KOPT-K1 (cell line): ENCODE data around the gene AMPD3.

Experiments
- H3K27ac ChIP-seq: fragments of 200-600 bp; sonication (generic); 2 replicates; pipeline ENCODE4 v1.5.1; 2016; ENCODE audit warnings: antibody characterized with exemption, mild to moderate bottlenecking, low read depth, low read length; ENCODE audit not compliant: poor library complexity, severe bottlenecking
- H3K36me3 ChIP-seq: fragments of 200-600 bp; sonication (generic); 2 replicates; pipeline ENCODE4 v1.5.1; 2017; ENCODE audit warnings: antibody characterized with exemption, mild to moderate bottlenecking, low read length, moderate library complexity; ENCODE audit not compliant: insufficient read depth
- H3K9me3 ChIP-seq: fragments of 200-600 bp; sonication (generic); 2 replicates; pipeline ENCODE4 v1.5.1; 2017; ENCODE audit warnings: antibody characterized with exemption, low read length, mild to moderate bottlenecking; ENCODE audit not compliant: insufficient read depth, poor library complexity, severe bottlenecking

AMPD3 gene

DNA sequence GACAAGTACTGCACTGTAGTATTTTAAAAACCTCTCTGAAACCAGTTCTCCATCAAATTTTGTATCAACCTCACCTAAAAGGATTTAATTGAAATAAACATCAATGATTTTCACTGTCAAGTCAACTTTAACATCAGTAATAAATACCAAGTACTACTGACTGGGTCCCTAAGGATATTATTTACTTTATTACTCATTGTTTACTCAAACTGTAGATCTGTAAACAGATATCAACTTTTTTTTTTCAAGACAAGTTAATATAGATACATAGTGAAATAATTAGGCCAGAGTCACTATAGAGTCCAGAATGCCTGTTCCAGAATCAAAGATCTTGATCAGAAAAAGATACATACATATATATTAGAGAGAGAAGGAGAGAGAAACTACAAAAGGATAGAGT, 84.3 kb downstream of the AMPD3 start:
- no peaks in the 10 kb centered on the region for H3K36me3 ChIP-seq
- no peak overlapping the region for H3K27ac ChIP-seq
- peaks cover 12% of the 10 kb centered on the region for H3K9me3 ChIP-seq

DNA sequence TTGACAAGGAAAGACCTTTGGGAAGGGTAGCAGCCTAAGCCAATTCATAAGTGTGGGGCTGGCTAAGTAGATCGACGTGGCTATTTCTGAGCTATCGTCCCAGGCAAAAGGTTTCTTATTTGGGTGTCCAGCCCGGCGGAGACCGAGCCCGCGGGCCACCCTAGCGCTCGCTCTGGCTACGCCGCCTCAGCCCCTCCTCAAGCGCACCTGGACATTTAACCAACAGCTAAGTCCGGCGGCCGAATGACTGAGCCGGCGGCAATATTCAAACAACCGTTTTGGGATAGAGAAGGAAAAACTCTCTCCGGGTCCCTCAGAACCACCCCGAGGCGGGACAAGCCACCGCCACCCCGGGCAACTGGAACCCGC, 85.5 kb downstream of the AMPD3 start:
- Histone ChIP-seq H3K9me3 (peaks cover 20% of the 10 kb centered on the region), H3K36me3 (no peaks in the 10 kb centered on the region), H3K27ac (peak overlapping the region; percentile 53)

DNA sequence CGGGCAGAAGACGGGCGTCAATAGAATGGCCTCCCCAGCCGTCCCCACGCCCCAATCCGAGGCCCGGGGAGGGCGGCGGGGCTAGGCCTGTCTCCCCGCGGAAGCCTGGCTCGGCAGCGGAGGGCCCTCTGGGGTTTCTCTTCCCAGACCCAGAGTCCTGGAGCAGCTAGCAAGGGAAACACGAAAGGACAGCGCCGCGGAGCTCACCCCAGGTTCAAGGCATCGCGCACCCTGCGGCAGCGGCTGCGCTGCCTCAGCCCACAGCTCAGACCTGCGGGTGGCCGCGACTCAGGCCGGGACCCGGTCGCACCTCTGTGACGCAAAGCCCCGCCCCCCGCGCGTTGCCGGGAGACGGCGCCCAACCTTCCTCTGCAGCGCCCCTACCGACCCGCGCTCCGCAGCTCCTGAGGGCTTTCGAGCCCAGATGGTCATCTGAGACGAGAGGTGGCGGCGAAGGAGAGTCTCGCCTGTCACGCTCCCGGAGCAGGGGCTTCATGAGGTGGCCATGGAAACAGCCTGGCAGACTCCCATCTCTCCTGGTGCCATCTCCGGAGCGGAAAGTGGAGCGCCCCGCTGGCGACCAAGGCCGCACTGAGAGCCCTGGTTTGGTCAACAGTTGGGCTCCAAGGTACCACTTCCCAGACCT, 86.0 kb downstream of the AMPD3 start, which contains the start of gene RNF141:
RNF141 (minus strand) TSS at position 273 of the 646 bp plus-strand sequence. CDS start 7,029 bp downstream, outside the sequence.
- H3K36me3 ChIP-seq: no peaks in the 10 kb centered on the region
- H3K27ac ChIP-seq: peak within 1 kb of the TSS; percentile 53
- peaks cover 20% of the 10 kb centered on the region for H3K9me3 ChIP-seq

DNA sequence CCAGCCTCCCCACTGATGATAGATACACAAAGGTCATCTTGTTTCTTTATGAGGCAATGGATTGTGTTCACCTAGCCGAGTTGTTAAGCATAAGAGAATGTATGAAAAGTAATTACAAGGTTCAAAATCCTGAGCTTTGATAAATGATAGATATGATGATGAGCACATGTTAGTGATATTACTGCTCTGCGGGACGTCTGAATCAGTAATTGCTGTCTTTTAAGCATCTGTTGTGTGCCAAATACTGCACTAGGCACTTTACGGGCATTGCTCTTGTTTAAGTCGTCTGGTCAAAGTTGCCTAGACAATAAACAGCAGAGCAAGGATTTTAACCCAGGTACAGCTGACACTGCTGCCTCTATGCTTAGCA, 86.5 kb downstream of the AMPD3 start:
- Histone ChIP-seq H3K9me3 (peaks cover 20% of the 10 kb centered on the region), H3K27ac (no peak overlapping the region), H3K36me3 (no peaks in the 10 kb centered on the region)

DNA sequence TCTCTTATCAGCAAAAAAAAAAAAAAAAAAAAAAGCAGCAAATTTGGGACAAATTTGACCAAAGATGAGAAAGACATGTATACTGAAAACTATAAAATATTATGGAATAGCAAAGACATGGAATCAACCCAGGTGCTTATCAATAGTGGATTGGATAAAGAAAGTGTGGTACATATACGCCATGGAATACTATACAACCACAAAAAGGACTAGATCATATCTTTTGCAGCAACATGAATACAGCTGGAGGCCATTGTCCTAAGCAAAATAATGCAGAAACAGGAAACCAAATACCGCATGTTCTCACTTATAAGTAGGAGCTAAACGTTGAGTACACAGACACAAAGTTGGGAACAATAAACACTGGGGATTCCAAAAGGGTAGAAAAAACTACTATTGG, 87.7 kb downstream of the AMPD3 start:
- no peak overlapping the region for H3K27ac ChIP-seq
- H3K36me3 ChIP-seq: no peaks in the 10 kb centered on the region
- peaks cover 20% of the 10 kb centered on the region for H3K9me3 ChIP-seq

DNA sequence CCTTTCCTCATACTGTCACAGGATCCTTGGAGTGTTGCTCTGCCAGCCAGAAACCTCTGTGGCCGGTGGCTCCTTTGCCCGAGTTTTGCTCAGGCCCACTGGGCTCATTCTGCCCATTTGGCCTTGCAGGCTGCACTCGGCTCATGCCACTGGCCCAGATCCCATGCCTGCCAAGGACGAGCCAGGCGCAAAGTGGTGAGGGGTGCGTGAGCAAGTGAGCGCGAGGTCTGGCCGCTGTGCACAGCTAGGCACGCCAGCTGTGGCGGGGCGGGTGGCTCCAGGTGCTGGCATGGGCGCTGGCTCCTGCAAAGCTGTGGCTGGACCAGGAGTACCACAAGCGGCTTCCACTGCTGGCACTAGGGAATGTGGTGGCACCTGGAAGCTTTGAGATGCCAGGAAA, 88.7 kb downstream of the AMPD3 start:
- Histone ChIP-seq H3K36me3 (no peaks in the 10 kb centered on the region), H3K27ac (no peak overlapping the region), H3K9me3 (peaks cover 20% of the 10 kb centered on the region)

DNA sequence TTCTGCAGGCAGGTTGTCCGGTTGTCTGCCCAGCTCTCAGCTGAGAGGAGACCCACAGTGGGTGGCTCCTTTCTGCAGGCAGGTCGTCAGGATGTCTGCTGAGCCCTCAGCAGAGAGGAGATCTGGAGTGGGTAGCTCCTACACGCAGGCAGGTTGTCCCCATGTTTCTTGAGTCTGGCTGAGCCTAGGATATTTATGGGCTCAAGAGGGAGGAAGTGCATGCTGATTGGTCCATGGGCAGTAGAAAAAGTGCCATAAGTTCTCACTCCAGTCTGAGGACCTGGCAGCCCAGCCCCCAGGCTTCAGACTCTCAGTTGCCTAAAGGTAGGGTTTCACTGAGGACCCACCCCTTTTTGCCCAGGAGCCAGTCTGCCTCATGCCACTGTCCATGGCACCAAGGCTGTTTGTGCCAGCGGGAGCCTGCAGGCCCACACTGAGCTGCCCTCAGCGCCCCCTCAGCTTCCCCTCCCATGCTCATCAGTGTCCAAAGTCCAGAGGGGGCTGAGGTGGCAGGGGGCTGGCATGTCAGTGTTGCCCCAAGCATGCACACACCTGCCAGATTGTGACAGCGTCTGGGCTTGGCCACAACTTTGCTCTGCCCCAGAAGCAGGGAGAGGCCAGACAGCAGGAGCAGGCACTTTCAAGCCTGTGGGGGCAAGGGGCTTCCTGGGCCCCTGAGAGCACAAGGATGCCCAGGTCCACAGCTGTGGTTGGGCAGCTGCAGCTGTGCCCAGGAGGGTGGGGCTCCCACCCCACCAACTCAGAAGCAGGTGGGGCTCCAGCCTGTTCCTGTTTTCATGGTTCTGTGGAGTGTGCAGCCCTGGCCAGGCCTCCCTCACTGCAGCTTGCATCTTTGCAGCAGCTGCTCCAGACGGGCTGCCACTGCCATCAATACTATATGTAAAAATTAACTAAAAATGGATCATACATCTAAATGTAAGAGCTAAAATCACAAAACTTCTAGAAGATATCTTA, 89.7 kb downstream of the AMPD3 start:
- Histone ChIP-seq H3K36me3 (no peaks in the 10 kb centered on the region), H3K9me3 (peaks cover 20% of the 10 kb centered on the region), H3K27ac (no peak overlapping the region)

DNA sequence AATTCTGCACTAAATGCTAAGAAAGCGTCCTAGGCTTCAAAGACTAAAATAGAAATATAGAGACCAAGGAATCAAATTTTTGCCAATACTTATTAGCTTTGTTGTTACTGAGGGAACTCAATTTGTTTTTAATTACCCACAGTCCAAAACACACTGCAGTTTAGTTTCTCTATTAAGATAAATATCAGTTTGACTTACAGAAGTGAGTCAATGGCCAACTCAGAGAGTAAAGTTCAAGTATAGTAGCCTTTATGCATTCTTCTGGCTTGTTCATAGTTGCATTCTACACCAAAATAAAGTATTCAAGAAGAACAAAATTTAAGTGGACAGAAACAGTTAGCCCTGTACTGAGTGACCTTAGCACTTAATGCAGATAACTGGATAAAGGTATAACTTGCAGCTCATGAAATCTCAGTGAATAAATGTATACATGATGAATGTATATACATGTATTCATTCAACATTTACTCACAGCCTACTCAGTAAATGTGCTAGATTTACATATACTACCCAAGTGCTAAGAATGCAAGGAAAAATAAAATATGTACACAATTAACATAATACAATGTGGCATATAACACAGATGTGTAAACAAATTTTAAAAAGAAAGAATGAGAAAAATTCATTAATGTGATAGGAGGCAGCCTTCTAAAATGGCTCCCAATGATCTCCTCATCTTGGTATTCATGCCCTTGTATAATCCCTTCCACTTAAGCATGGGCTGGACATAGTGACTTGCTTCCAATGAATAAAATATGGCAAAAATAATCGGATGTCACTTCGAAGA, 95.6 kb downstream of the AMPD3 start:
- Histone ChIP-seq H3K9me3 (peaks cover 14% of the 10 kb centered on the region), H3K36me3 (no peaks in the 10 kb centered on the region), H3K27ac (no peak overlapping the region)

DNA sequence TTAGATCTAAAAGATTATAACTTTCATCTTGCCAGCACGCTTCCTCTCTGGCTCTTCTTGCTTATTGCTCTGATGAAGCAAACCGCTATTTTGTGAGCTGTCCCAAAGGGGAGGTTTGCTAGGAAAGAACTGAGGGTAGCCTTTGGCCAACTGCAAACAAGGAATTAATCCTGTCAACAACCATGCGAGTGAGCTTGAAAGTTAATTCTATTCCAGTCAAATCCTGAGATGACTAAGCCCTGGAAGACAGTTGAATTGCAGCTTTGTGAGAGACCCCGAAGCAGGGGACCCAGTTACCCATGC, 96.2 kb downstream of the AMPD3 start:
- no peaks in the 10 kb centered on the region for H3K36me3 ChIP-seq
- no peak overlapping the region for H3K27ac ChIP-seq
- peaks cover 14% of the 10 kb centered on the region for H3K9me3 ChIP-seq

DNA sequence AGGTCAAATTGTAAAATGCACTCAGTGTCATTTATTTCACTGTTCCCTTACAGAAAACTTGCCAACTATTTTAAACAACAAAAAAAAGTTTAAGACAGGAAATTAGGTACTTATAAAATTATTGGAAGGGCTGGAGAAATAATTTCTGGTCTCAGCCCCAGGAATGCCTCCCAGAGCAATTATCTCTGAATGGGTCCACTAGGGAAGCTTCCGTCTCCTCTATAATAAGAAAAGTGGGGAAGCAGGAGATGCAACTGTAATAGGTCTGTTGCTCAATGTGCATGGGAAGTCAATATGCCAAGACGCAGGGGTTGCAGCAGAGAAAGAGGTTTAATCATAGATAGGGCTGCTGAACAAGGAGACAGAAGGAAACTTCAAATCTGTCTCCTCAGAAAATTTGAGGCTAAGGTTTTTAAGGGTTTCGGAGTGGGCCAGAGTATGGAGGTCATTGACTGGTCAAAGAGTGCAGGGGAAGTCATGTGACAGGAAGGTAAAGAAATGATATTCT, 96.8 kb downstream of the AMPD3 start:
- no peak overlapping the region for H3K27ac ChIP-seq
- peaks cover 14% of the 10 kb centered on the region for H3K9me3 ChIP-seq
- H3K36me3 ChIP-seq: no peaks in the 10 kb centered on the region

DNA sequence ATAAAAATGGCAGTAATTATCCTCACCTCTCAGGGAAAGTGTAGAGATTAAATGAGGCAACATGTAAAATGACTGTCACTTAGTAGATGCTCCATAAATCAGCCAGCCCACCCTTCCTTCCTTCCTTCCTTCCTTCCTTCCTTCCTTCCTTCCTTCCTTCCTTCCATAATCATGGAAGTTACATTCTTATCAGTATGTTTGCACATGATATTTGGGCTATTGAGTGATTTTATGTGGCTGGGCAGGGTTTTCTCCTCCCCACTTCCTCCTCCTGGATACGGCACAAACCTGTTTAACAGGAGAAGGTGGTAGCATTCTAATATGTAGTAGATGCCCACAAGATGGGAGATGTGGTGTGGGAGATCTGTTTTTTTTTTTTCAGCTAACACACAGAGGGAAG, 101.5 kb downstream of the AMPD3 start:
- Histone ChIP-seq H3K9me3 (peaks cover 8% of the 10 kb centered on the region), H3K27ac (no peak overlapping the region), H3K36me3 (no peaks in the 10 kb centered on the region)
